ENCODE data around the gene UNC79. TPM values are rescaled to one million over a fixed set of nuclear protein-coding genes. Genes with fewer than 3 reads are reported as not detected.
A peak's percentile ranks its signal among the peaks of the same experiment; 100 is the strongest.

The UNC79 gene
- polyA plus RNA-seq, 3 donors: 0.01 to 0.02 TPM; not detected in 1

DNA sequence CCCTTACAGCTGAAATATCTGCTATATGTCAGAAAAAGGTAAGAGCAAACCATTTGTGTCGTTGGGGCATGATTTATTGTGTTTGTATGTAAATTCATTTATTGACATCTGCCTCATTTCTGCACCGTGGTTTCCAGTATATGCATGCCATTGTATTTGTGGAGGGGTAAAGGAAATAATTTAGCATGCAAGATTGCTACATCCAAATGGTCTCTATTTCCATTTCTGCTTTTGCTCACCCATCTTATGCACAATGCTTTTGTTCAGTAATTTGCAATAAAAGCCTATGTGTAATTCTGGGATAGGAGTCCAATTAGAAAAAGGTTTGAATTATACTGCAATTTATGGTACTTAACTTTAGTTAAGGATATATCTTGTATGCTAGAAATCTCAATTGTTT, 101.8 kb downstream of the UNC79 start:
- no peaks in the 10 kb centered on the region for H3K9me3 Mint-ChIP-seq
- Histone ChIP-seq H3K4me2 (replicated peaks; ENCODE audit: extremely low read depth, low read length, poor library complexity, severe bottlenecking) (peak overlapping the region; percentile 13), H3K79me2 (ENCODE audit: insufficient read depth, low read length) (no peaks in the 10 kb centered on the region), H3K4me3 (replicated peaks in 1 of 3; ENCODE audit: low read depth in 2 of 3, low read length in 3 of 3) (peak overlapping the region in 1 of 3 experiments; percentile 10), H2AFZ (ENCODE audit: insufficient read depth, low read depth, low read length, poor library complexity, severe bottlenecking) (no peak overlapping the region), H3K27ac (ENCODE audit: low read depth in 1 of 2, low read length in 2 of 2) (no peak overlapping the region), H3K4me1 (ENCODE audit: control insufficient read depth in 1 of 2, insufficient read depth in 2 of 2, low read length in 2 of 2) (peaks cover 40 to 44% of the 10 kb centered on the region in 2 donors), H3K9me3 (replicated peaks in 1 of 2; ENCODE audit: control insufficient read depth in 1 of 2, insufficient read depth in 1 of 2, low read length in 2 of 2) (no peaks in the 10 kb centered on the region), H3K9ac (ENCODE audit: insufficient read depth, low read length, poor library complexity, severe bottlenecking) (no peak overlapping the region), H3K36me3 (replicated peaks in 1 of 2; ENCODE audit: control insufficient read depth in 1 of 2, insufficient read depth in 2 of 2, low read length in 2 of 2) (no peaks in the 10 kb centered on the region), H3K27me3 (ENCODE audit: control insufficient read depth in 2 of 2, insufficient read depth in 2 of 2, low read length in 2 of 2) (no peaks in the 10 kb centered on the region), H4K20me1 (ENCODE audit: insufficient read depth, low read length) (no peaks in the 10 kb centered on the region)
- H3K4me1 Mint-ChIP-seq: peaks cover 47% of the 10 kb centered on the region
- 20% methylated on average over 1 of the region's 2 CpGs for WGBS (ENCODE audit: insufficient coverage)
- TF ChIP-seq, protein P1, sequence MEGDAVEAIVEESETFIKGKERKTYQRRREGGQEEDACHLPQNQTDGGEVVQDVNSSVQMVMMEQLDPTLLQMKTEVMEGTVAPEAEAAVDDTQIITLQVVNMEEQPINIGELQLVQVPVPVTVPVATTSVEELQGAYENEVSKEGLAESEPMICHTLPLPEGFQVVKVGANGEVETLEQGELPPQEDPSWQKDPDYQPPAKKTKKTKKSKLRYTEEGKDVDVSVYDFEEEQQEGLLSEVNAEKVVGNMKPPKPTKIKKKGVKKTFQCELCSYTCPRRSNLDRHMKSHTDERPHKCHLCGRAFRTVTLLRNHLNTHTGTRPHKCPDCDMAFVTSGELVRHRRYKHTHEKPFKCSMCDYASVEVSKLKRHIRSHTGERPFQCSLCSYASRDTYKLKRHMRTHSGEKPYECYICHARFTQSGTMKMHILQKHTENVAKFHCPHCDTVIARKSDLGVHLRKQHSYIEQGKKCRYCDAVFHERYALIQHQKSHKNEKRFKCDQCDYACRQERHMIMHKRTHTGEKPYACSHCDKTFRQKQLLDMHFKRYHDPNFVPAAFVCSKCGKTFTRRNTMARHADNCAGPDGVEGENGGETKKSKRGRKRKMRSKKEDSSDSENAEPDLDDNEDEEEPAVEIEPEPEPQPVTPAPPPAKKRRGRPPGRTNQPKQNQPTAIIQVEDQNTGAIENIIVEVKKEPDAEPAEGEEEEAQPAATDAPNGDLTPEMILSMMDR (IDR thresholded peaks at IDR 0.05): no peak
- peak overlapping the region in 3 of 7 donors; percentile 41 to 80 (median 58) for H3K27ac Mint-ChIP-seq
- DNase-seq: peak; percentile 29 to 59 (median 53)
- H3K4me3 Mint-ChIP-seq: no peak overlapping the region
- intact Hi-C loops (cut with micrococcal nuclease): loop anchor here in 1 of 2 donors (10.0 kb wide), 1 partner anchor 198 kb away; the partner anchor contains the start of gene BTBD7
- peaks cover 0 to 5% (median 2%) of the 10 kb centered on the region in 3 donors for H3K27me3 Mint-ChIP-seq (ENCODE audit: low read depth in 3 of 3)
- H3K36me3 Mint-ChIP-seq: no peaks in the 10 kb centered on the region

GRCh38 chr14:93533437-93533836, 102.7 kb downstream of the UNC79 start:
- no peak overlapping the region for H2AFZ ChIP-seq (ENCODE audit: insufficient read depth, low read depth, low read length, poor library complexity, severe bottlenecking)
- Mint-ChIP-seq H3K4me3 (peak overlapping the region in 1 of 2 donors; percentile 29), H3K27ac (peak overlapping the region; percentile 58 to 91 (median 88)), H3K27me3 (ENCODE audit: low read depth in 3 of 3) (peaks cover 0 to 5% (median 2%) of the 10 kb centered on the region in 3 donors), H3K9me3 (no peaks in the 10 kb centered on the region), H3K36me3 (no peaks in the 10 kb centered on the region), H3K4me1 (peaks cover 40% of the 10 kb centered on the region)
- H3K4me3 ChIP-seq (replicated peaks in 1 of 3; ENCODE audit: low read depth in 2 of 3, low read length in 3 of 3): peak overlapping the region in 1 of 3 experiments; percentile 25
- TF ChIP-seq, protein P1 (IDR thresholded peaks at IDR 0.05): no peak
- H3K9ac ChIP-seq (ENCODE audit: insufficient read depth, low read length, poor library complexity, severe bottlenecking): no peak overlapping the region
- H3K9me3 ChIP-seq (replicated peaks in 1 of 2; ENCODE audit: control insufficient read depth in 1 of 2, insufficient read depth in 1 of 2, low read length in 2 of 2): no peaks in the 10 kb centered on the region
- DNase-seq: no peak
- H3K4me2 ChIP-seq (replicated peaks; ENCODE audit: extremely low read depth, low read length, poor library complexity, severe bottlenecking): peak overlapping the region; percentile 38
- H3K4me1 ChIP-seq (ENCODE audit: control insufficient read depth in 1 of 2, insufficient read depth in 2 of 2, low read length in 2 of 2): peaks cover 35 to 36% of the 10 kb centered on the region in 2 donors
- H3K79me2 ChIP-seq (ENCODE audit: insufficient read depth, low read length): no peaks in the 10 kb centered on the region
- no peaks in the 10 kb centered on the region for H4K20me1 ChIP-seq (ENCODE audit: insufficient read depth, low read length)
- intact Hi-C loops (cut with micrococcal nuclease): loop anchor here in 1 of 2 donors (10.0 kb wide), 1 partner anchor 199 kb away; the partner anchor contains the start of gene BTBD7
- peak overlapping the region; percentile 41 to 72 for H3K27ac ChIP-seq (ENCODE audit: low read depth in 1 of 2, low read length in 2 of 2)
- WGBS (ENCODE audit: insufficient coverage): 80% methylated on average over 1 of the region's 2 CpGs
- no peaks in the 10 kb centered on the region for H3K27me3 ChIP-seq (ENCODE audit: control insufficient read depth in 2 of 2, insufficient read depth in 2 of 2, low read length in 2 of 2)
- H3K36me3 ChIP-seq (replicated peaks in 1 of 2; ENCODE audit: control insufficient read depth in 1 of 2, insufficient read depth in 2 of 2, low read length in 2 of 2): no peaks in the 10 kb centered on the region

Measured in CD14-positive monocyte (primary cell).